MM.1S (cell line): Measurements from ENCODE around the gene GATAD2A.

Experiments
- DNase-seq: peaks from one replicate; pipeline ENCODE4 v3.0.0-alpha.2; 2015
- H2AFZ ChIP-seq: fragments of 300-600 bp; sonication (generic); 2 replicates; pipeline ENCODE4 v1.6.0; 2016; ENCODE audit warnings: antibody characterized with exemption, low read length
- H3F3A ChIP-seq: fragments of 300-600 bp; sonication (generic); 2 replicates; pipeline ENCODE4 v1.6.1; 2016; ENCODE audit warnings: mild to moderate bottlenecking, antibody characterized with exemption, low read length, moderate library complexity, mixed read lengths; ENCODE audit not compliant: insufficient read depth
- H3K27ac ChIP-seq: fragments of 300-600 bp; sonication (generic); 2 replicates; pipeline ENCODE4 v1.5.1; 2016; ENCODE audit warnings: mild to moderate bottlenecking, low read length
- H3K27me3 ChIP-seq: fragments of 300-600 bp; sonication (generic); replicated peaks from 2 replicates; pipeline ENCODE4 v1.6.0; 2016; ENCODE audit warnings: low read length; ENCODE audit not compliant: insufficient read depth
- H3K36me3 ChIP-seq: fragments of 300-600 bp; sonication (generic); replicated peaks from 2 replicates; pipeline ENCODE4 v1.6.1; 2016; ENCODE audit warnings: mild to moderate bottlenecking, low read length, mixed read lengths; ENCODE audit not compliant: insufficient read depth
- H3K4me1 ChIP-seq: fragments of 300-600 bp; sonication (generic); 2 replicates; pipeline ENCODE4 v1.6.1; 2016; ENCODE audit warnings: low read length, mixed read lengths
- H3K4me2 ChIP-seq: fragments of 300-600 bp; sonication (generic); 2 replicates; pipeline ENCODE4 v1.6.0; 2016; ENCODE audit warnings: low read depth, low read length
- H3K4me3 ChIP-seq: fragments of 300-600 bp; sonication (generic); 2 replicates; pipeline ENCODE4 v1.5.1; 2016; ENCODE audit warnings: low read length, mixed read lengths
- H3K79me2 ChIP-seq: fragments of 300-600 bp; sonication (generic); 2 replicates; pipeline ENCODE4 v1.6.1; 2016; ENCODE audit warnings: mixed run types, low read length, mixed read lengths
- H3K9ac ChIP-seq: fragments of 300-600 bp; sonication (generic); 2 replicates; pipeline ENCODE4 v1.6.1; 2016; ENCODE audit warnings: low read length, mixed read lengths
- H3K9me2 ChIP-seq: fragments of 300-600 bp; sonication (generic); replicated peaks from 2 replicates; pipeline ENCODE4 v1.6.1; 2016; ENCODE audit warnings: mild to moderate bottlenecking, low read length, mixed read lengths; ENCODE audit not compliant: insufficient read depth
- H3K9me3 ChIP-seq: fragments of 300-600 bp; sonication (generic); replicated peaks from 2 replicates; pipeline ENCODE4 v1.6.1; 2016; ENCODE audit warnings: mild to moderate bottlenecking, low read length, mixed read lengths; ENCODE audit not compliant: insufficient read depth
- H4K20me1 ChIP-seq: fragments of 300-600 bp; sonication (generic); 2 replicates; pipeline ENCODE4 v1.6.1; 2016; ENCODE audit warnings: mild to moderate bottlenecking, low read length, moderate library complexity, mixed read lengths; ENCODE audit not compliant: insufficient read depth
- CTCF ChIP-seq: fragments of 300-600 bp; sonication (generic); IDR thresholded peaks from 2 replicates; pipeline ENCODE4 v1.5.1; 2016; ENCODE audit warnings: antibody characterized with exemption, low read length, mixed read lengths
- EZH2 ChIP-seq: fragments of 300-600 bp; sonication (generic); optimal IDR thresholded peaks from 2 replicates; pipeline ENCODE3; 2017; ENCODE audit warnings: low read depth, mild to moderate bottlenecking, antibody characterized with exemption, low read length, mixed read lengths
- EZH2phosphoT487 ChIP-seq: fragments of 300-600 bp; sonication (generic); IDR thresholded peaks from 2 replicates; pipeline ENCODE4 v1.6.1; 2018; ENCODE audit warnings: antibody characterized with exemption, low read length

GATAD2A gene

GRCh38 chr19:19464339-19465098, 59.0 kb downstream of the GATAD2A start:
- DNase-seq: no peak
- no peak overlapping the region for H3K4me2 ChIP-seq
- H3K9me2 ChIP-seq: no peaks in the 10 kb centered on the region
- H3K9ac ChIP-seq: no peak overlapping the region
- H3K79me2 ChIP-seq: peaks cover 75% of the 10 kb centered on the region
- TF ChIP-seq EZH2 (no peak), CTCF (no peak), EZH2phosphoT487 (no peak)
- peaks cover 19% of the 10 kb centered on the region for H4K20me1 ChIP-seq
- H3K36me3 ChIP-seq: peaks cover 13% of the 10 kb centered on the region
- no peak overlapping the region for H2AFZ ChIP-seq
- H3K9me3 ChIP-seq: no peaks in the 10 kb centered on the region
- no peaks in the 10 kb centered on the region for H3K27me3 ChIP-seq
- no peaks in the 10 kb centered on the region for H3K4me1 ChIP-seq
- H3F3A ChIP-seq: no peaks in the 10 kb centered on the region
- no peak overlapping the region for H3K27ac ChIP-seq
- H3K4me3 ChIP-seq: no peak overlapping the region

GRCh38 chr19:19465436-19466070, 60.1 kb downstream of the GATAD2A start:
- peaks cover 68% of the 10 kb centered on the region for H3K79me2 ChIP-seq
- no peaks in the 10 kb centered on the region for H3K4me1 ChIP-seq
- H3K9ac ChIP-seq: no peak overlapping the region
- H4K20me1 ChIP-seq: peaks cover 10% of the 10 kb centered on the region
- H3K27ac ChIP-seq: no peak overlapping the region
- peaks cover 13% of the 10 kb centered on the region for H3K36me3 ChIP-seq
- no peaks in the 10 kb centered on the region for H3F3A ChIP-seq
- H3K9me3 ChIP-seq: no peaks in the 10 kb centered on the region
- no peaks in the 10 kb centered on the region for H3K9me2 ChIP-seq
- DNase-seq: no peak
- no peaks in the 10 kb centered on the region for H3K27me3 ChIP-seq
- TF ChIP-seq CTCF (no peak), EZH2 (no peak), EZH2phosphoT487 (no peak)
- H3K4me2 ChIP-seq: no peak overlapping the region
- no peak overlapping the region for H3K4me3 ChIP-seq
- H2AFZ ChIP-seq: no peak overlapping the region

- TF ChIP-seq EZH2phosphoT487: no peak
- Histone ChIP-seq H3K27me3 (no peaks in the 10 kb centered on the region), H4K20me1 (0 out of 2 replicates have a peak, but pooled peaks cover 3% of the 10 kb centered on the region), H3K27ac (no peak overlapping the region), H3K36me3 (peaks cover 13% of the 10 kb centered on the region), H3K4me1 (no peaks in the 10 kb centered on the region), H3K9me2 (no peaks in the 10 kb centered on the region), H3K9ac (no peak overlapping the region), H3K9me3 (no peaks in the 10 kb centered on the region), H3F3A (no peaks in the 10 kb centered on the region), H3K79me2 (peaks cover 68% of the 10 kb centered on the region), H3K4me3 (no peak overlapping the region), H2AFZ (no peak overlapping the region), H3K4me2 (no peak overlapping the region)
- DNase-seq: no peak
These were observed 60.7 kb downstream of the GATAD2A start for GRCh38 chr19:19466201-19466600.
